ENCODE data around the gene CEP89.

The CEP89 gene

DNA sequence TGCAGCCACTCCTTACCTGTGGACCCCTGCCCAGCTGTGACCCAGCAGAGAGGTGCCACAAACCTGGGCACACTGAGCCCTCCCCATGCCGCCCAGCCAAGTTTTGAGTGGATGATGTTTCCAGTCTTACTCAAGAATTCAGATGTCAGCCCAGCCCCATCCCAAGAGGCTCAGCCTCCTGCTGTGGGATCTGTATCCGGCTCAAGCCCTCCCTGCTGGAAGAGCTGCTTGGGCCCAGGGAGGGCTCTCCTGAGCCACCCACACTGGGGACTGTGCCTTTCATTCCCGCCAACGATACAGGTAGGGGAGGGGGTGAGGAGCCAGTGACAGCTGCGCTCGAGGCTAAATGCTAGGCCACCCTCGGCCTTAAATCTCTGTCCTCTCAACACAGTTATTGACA is 96.3 kb downstream of the CEP89 start:
- no peak overlapping the region for H3K4me3 ChIP-seq
- TF ChIP-seq, protein P1, sequence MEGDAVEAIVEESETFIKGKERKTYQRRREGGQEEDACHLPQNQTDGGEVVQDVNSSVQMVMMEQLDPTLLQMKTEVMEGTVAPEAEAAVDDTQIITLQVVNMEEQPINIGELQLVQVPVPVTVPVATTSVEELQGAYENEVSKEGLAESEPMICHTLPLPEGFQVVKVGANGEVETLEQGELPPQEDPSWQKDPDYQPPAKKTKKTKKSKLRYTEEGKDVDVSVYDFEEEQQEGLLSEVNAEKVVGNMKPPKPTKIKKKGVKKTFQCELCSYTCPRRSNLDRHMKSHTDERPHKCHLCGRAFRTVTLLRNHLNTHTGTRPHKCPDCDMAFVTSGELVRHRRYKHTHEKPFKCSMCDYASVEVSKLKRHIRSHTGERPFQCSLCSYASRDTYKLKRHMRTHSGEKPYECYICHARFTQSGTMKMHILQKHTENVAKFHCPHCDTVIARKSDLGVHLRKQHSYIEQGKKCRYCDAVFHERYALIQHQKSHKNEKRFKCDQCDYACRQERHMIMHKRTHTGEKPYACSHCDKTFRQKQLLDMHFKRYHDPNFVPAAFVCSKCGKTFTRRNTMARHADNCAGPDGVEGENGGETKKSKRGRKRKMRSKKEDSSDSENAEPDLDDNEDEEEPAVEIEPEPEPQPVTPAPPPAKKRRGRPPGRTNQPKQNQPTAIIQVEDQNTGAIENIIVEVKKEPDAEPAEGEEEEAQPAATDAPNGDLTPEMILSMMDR (IDR thresholded peaks at IDR 0.05), result no peak
- no peak for DNase-seq (ENCODE audit: low spot score)
- no peak overlapping the region for H3K27ac ChIP-seq

DNA sequence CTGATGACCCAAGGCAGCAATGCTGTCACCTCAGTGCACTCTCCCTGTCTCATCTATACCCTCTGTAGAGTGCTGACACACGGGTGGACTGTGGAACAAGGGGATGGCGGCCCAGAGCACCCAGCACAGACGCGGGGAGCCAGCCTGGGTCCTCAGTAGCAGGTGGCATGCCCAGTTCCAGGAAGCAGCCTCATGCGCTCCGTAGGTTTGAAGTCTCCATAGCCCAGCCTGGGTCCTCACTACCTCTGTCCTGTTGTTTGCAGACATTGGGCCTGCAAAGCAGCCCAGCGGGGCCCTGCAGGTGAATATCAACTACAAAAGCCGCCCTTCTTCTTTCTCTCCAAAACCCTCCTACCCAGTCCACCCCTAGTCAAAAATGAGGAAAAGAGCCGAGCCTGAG is 97.2 kb downstream of the CEP89 start:
- Histone ChIP-seq H3K27ac (no peak overlapping the region), H3K4me3 (no peak overlapping the region)
- TF ChIP-seq, protein P1 (IDR thresholded peaks at IDR 0.05), result no peak
- DNase-seq (ENCODE audit: low spot score), result no peak

DNA sequence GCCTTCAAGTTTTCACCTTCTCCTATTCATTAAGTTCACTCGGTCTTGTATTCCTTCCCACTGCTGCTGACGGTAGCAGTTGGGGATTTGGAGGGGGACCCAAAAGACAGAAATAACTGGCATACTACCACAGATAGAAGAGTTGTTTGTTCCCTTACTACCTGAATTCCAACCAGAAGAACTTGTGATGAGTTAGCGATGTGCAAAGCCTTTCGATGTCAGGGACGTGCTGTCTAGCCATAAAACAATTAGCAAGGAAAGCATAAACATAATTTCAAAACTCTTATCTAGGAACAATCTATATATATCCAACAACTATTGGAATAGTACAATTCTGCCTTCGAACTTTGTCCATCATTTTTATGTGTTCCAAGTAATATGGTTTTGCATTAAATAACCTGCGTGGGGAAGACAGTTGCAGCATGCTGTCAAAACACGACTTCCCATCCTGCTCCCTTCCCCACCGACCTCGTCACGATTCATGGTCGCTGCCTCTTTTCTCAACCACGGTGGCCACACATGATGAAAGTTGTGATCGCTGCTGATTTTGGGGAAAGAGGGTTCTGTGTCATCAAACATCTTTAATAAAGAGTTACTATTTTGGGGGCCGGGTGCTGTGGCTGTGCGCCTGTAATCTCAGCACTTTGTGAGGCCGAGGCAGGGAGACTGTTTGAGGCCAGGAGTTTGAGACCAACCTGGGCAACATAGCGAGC is 98.4 kb downstream of the CEP89 start:
- TF ChIP-seq, protein P1 (IDR thresholded peaks at IDR 0.05), result no peak
- Histone ChIP-seq H3K4me3 (no peak overlapping the region), H3K27ac (no peak overlapping the region)
- no peak for DNase-seq (ENCODE audit: low spot score)

DNA sequence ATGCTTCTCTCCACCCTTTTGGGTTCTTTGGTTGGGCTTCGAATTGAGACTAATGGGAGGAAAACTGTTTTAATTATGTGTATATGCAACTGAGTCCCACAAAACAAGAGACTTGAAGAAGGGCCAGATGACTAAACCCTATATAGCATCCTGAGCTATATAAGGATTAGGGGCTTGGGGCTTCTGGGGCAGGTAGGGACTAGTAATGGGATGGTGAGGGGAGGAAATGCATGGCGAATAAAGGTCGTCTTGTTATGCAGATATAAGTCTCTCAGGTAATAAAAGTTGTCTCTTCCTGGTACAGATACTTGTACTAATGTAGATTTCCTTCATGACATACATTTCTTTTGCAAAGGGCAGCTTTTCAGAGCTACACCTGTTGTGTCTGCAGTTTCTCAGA is 99.4 kb downstream of the CEP89 start:
- TF ChIP-seq, protein P1 (IDR thresholded peaks at IDR 0.05), result no peak
- DNase-seq (ENCODE audit: low spot score), result no peak
- no peak overlapping the region for H3K27ac ChIP-seq
- no peak overlapping the region for H3K4me3 ChIP-seq

DNA sequence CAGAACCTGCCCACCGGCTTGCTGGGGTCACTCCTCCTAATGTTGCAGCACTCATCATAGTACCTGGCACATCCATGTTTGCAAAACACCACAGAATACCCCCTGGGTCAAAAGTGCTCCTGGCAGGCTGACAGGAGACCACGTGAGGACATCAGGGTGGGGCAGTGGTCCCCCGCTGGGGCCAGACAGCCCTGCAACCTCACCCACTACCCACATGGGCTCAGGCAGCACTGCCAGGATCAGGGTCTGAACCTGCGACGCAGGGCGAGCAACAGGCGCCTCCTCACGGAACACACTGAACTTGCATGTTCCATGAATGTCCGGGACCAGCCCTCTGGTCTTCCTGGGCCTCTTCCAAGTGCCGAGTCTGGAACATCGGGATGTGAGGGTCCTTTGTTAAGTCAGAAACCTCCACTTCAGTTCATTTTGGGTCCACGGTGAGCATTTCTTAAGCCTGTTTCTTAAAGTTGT is 100.7 kb downstream of the CEP89 start:
- no peak for DNase-seq (ENCODE audit: low spot score)
- Histone ChIP-seq H3K4me3 (no peak overlapping the region), H3K27ac (no peak overlapping the region)
- TF ChIP-seq, protein P1 (IDR thresholded peaks at IDR 0.05), result no peak

DNA sequence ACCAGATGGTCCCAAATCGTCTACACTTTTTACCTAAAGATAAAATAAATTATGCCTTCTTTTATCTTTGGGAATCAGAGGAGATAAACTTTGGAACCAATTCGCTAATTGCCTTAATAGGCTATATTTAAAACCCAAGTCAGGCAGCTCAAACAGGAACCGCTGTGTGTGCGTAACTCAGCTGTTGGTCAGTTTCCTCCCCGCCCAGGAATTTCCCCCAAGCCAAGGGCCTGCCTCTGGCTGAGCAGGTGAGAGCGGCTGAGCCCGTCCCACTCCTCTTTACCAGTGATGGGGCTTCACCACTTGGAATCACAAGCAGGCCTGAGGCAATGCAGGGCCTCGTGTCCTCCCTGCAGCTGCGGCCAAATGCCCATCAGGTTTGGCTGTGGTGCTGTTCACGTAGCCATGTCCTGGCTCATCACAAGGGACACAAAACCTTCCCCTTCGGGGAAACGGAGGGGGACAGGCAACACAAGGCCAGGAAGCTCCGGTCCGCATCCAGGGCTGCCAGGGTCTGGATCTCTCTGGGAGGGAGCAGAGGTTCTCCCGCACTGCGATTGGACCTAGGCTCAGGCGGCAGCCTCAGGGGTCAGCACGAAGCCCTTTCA is 101.7 kb downstream of the CEP89 start:
- TF ChIP-seq, protein P1 (IDR thresholded peaks at IDR 0.05), result no peak
- H3K4me3 ChIP-seq, result no peak overlapping the region
- H3K27ac ChIP-seq, result no peak overlapping the region
- no peak for DNase-seq (ENCODE audit: low spot score)

All from coronary artery (tissue), 2 donors.